Measurements from ENCODE around the gene AGPS. TPM values are rescaled to one million over a fixed set of nuclear protein-coding genes. Genes with fewer than 3 reads are reported as not detected.
A peak's percentile ranks its signal among the peaks of the same experiment; 100 is the strongest.

AGPS gene
- total RNA-seq, 1 experiment from 2014 or later, result 46.7 TPM

DNA sequence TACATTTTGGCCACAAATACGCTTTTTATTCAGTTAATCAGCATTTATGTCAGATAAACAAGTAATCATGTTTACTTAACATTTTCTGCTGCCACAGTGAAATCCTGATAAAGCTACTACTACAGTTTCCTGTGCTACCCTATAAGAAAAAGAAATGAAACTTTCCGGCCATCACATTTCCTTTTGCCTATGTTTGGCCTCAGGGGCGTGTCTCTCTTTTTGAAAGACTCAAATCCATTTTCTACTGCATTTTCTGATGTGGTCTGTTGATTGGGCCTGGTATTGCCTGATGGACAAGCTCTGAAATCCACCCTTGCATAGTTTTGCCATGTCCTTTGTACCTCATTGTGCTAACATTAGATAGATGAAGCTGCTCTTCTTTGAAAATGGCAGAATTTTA lies 152.6 kb downstream of the AGPS start:
- Histone ChIP-seq H3K27ac (ENCODE audit: low read depth, low read length, poor library complexity, severe bottlenecking) (no peak overlapping the region), H3K4me1 (ENCODE audit: insufficient read depth, low read length, poor library complexity, severe bottlenecking) (peaks cover 15% of the 10 kb centered on the region), H3K9me3 (ENCODE audit: low read depth, low read length, poor library complexity, severe bottlenecking) (no peaks in the 10 kb centered on the region), H3K4me3 (ENCODE audit: low read depth, low read length, poor library complexity, severe bottlenecking) (no peak overlapping the region), H3K27me3 (replicated peaks; ENCODE audit: insufficient read depth, low read depth, low read length, poor library complexity) (no peaks in the 10 kb centered on the region), H3K36me3 (ENCODE audit: insufficient read depth, low read length, poor library complexity, severe bottlenecking) (no peaks in the 10 kb centered on the region)
- intact Hi-C loops (cut with micrococcal nuclease; ENCODE audit: unreplicated experiment), result no loop called here
- no peak for TF ChIP-seq EZH2 (IDR thresholded peaks at IDR 0.05; ENCODE audit: borderline replicate concordance, low read depth, low read length, poor library complexity, severe bottlenecking)
- CTCF ChIA-PET, result no interaction called here
- DNase-seq (ENCODE audit: low spot score), result no peak
- POLR2A ChIA-PET (ENCODE audit: low non-redundant PET), result no interaction called here
- no TSS peak for BruUV-seq (replicated peaks)

DNA sequence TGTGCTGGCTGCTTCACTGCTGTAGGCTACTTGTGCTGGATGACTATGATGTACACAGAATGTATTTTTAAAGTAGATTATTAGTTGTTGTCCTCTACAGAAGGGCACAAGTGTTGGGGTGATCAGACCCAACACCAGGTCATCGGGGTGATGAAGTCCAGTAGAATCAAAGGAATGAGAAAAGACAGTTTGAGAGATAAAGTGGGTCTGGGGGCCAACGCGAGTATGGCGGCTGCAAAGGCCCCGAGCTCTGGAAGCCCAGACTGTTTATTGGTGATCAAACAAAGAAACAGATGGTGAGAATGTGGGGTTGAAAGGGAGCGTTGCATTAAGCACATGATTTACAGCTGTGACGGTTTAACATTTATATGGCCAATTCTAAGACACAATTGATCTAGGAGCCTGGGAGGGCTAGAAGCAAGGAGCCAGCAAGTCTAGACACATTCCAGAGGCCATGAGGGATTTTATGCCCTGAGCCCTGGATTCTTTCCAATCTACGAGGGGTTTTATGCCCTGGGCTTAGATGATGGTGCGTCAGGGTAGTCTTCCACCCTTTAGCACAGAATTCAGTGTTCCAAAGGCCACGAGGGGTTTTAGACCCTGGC lies 153.5 kb downstream of the AGPS start:
- H3K4me1 ChIP-seq (ENCODE audit: insufficient read depth, low read length, poor library complexity, severe bottlenecking), result peaks cover 19% of the 10 kb centered on the region
- intact Hi-C loops (cut with micrococcal nuclease; ENCODE audit: unreplicated experiment), result no loop called here
- ChIA-PET POLR2A (ENCODE audit: low non-redundant PET) (no interaction called here), CTCF (no interaction called here)
- H3K36me3 ChIP-seq (ENCODE audit: insufficient read depth, low read length, poor library complexity, severe bottlenecking), result no peaks in the 10 kb centered on the region
- H3K27ac ChIP-seq (ENCODE audit: low read depth, low read length, poor library complexity, severe bottlenecking), result no peak overlapping the region
- no TSS peak for BruUV-seq (replicated peaks)
- no peaks in the 10 kb centered on the region for H3K9me3 ChIP-seq (ENCODE audit: low read depth, low read length, poor library complexity, severe bottlenecking)
- H3K4me3 ChIP-seq (ENCODE audit: low read depth, low read length, poor library complexity, severe bottlenecking), result no peak overlapping the region
- H3K27me3 ChIP-seq (replicated peaks; ENCODE audit: insufficient read depth, low read depth, low read length, poor library complexity), result no peaks in the 10 kb centered on the region
- peak; percentile 12 for DNase-seq (ENCODE audit: low spot score)
- no peak for TF ChIP-seq EZH2 (IDR thresholded peaks at IDR 0.05; ENCODE audit: borderline replicate concordance, low read depth, low read length, poor library complexity, severe bottlenecking)

- ChIA-PET POLR2A (ENCODE audit: low non-redundant PET) (no interaction called here), CTCF (no interaction called here)
- no peak for DNase-seq (ENCODE audit: low spot score)
- intact Hi-C loops (cut with micrococcal nuclease; ENCODE audit: unreplicated experiment), result no loop called here
- TF ChIP-seq EZH2 (IDR thresholded peaks at IDR 0.05; ENCODE audit: borderline replicate concordance, low read depth, low read length, poor library complexity, severe bottlenecking) (no peak), CTCF (conservative IDR thresholded peaks at IDR 0.05; ENCODE audit: low read depth, low read length) (no peak)
- Histone ChIP-seq H3K36me3 (ENCODE audit: insufficient read depth, low read length, poor library complexity, severe bottlenecking) (no peaks in the 10 kb centered on the region), H3K9me3 (ENCODE audit: low read depth, low read length, poor library complexity, severe bottlenecking) (no peaks in the 10 kb centered on the region), H3K27ac (ENCODE audit: low read depth, low read length, poor library complexity, severe bottlenecking) (no peak overlapping the region), H3K4me3 (ENCODE audit: low read depth, low read length, poor library complexity, severe bottlenecking) (no peak overlapping the region), H3K27me3 (replicated peaks; ENCODE audit: insufficient read depth, low read depth, low read length, poor library complexity) (no peaks in the 10 kb centered on the region), H3K4me1 (ENCODE audit: insufficient read depth, low read length, poor library complexity, severe bottlenecking) (peaks cover 13% of the 10 kb centered on the region)
- no TSS peak for BruUV-seq (replicated peaks)
Observed at GRCh38 chr2:177547122-177547521, 154.5 kb downstream of the AGPS start.

DNA sequence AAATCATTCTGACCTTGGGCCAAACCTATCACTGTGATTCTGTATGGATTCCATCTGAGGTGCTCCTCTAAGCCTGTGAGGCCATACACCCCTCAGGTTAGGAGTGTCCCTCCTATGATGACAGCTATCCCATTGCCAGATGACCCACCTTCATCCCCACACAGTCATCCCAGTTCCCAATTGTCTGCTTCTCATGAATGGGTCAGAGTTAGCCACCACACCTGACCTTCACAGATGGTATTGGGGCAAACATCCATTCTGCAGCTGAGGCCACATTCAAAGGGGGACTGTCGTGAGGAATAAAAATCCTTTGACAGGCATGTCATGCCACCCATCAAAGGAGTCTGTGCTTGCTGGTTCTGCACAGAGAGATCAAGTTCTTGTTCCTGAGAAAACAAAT lies 155.2 kb downstream of the AGPS start:
- POLR2A ChIA-PET (ENCODE audit: low non-redundant PET), result no interaction called here
- no peaks in the 10 kb centered on the region for H3K36me3 ChIP-seq (ENCODE audit: insufficient read depth, low read length, poor library complexity, severe bottlenecking)

More for the DNA sequence above, 155.2 kb downstream of the AGPS start:
- DNase-seq (ENCODE audit: low spot score), result no peak
- Histone ChIP-seq H3K4me3 (ENCODE audit: low read depth, low read length, poor library complexity, severe bottlenecking) (no peak overlapping the region), H3K4me1 (ENCODE audit: insufficient read depth, low read length, poor library complexity, severe bottlenecking) (peaks cover 10% of the 10 kb centered on the region), H3K27me3 (replicated peaks; ENCODE audit: insufficient read depth, low read depth, low read length, poor library complexity) (no peaks in the 10 kb centered on the region), H3K9me3 (ENCODE audit: low read depth, low read length, poor library complexity, severe bottlenecking) (no peaks in the 10 kb centered on the region), H3K27ac (ENCODE audit: low read depth, low read length, poor library complexity, severe bottlenecking) (no peak overlapping the region)
- intact Hi-C loops (cut with micrococcal nuclease; ENCODE audit: unreplicated experiment), result no loop called here
- BruUV-seq (replicated peaks), result no TSS peak
- no peak for TF ChIP-seq EZH2 (IDR thresholded peaks at IDR 0.05; ENCODE audit: borderline replicate concordance, low read depth, low read length, poor library complexity, severe bottlenecking)
- TF ChIP-seq CTCF (conservative IDR thresholded peaks at IDR 0.05; ENCODE audit: low read depth, low read length), result no peak
- CTCF ChIA-PET, result no interaction called here
